HG02840 (cell line): Measurements from ENCODE around the gene TAS2R1.

ENCODE experiments used
- ATAC-seq: cut with Tn5 transposase; IDR thresholded peaks from one replicate; pipeline ENCODE4 v1.9.1; 2021; ENCODE audit warnings: mild to moderate bottlenecking, moderate library complexity, moderate number of reproducible peaks; ENCODE audit not compliant: unreplicated experiment, low FRiP score

The TAS2R1 gene

DNA sequence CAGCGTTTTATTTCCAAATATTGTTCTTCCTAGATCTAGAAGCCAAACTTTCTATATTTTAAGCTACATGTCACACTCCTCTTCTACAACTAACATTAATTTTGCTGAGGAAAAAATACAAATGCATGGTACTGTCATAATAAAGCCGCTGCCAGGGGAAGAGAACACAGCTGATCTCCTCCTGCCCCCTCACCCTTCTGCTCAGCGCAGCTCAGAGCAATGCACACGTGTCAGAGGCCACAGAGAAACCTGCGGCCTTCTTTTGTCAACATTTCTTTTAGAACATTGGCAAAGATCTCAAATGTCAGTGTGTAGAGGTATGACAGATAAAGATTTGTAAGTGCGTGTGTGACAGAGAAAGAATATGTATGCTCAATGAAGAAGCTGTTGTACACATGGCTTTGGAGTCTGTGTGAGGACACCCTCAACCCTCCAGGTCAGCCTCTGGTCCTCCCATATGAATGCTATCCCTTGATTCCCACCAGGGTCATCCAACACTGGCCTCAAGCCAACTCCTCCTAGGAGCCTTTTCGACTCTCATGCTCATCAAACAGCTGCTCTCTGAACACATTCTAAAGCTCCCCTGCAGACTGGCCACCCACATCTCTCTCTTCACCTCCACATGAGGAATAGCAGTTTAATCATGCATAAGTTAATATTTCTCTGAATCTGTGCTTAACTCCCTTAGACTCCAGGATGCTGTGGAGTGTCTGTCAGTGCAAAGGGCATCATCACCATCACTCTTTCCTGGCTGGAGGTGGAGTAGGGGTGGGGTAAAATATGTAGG lies 40.9 kb downstream of the TAS2R1 start:
- no peak for ATAC-seq

DNA sequence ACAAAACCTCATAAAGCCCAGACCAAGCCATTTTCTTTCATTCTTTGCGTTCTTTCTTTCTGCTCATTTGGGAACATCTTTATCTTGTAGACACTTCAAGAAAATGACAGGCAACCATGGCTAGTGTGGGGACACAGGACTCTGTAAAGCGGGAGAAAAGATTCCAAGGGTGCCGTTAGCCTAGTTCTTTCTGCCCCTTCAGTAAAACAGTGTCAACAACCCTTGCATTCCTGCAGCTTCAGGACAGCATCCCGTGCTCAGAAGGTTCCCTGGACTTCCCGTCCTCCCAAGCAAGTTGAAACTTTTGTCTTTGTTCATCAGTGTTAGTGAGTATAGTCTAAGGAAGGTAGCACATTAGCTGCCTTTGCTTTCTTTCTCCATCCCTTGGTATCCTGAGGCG lies 41.9 kb downstream of the TAS2R1 start:
- ATAC-seq, result no peak

- no peak for ATAC-seq
Measured at GRCh38 chr5:9587135-9587534, 43.0 kb downstream of the TAS2R1 start.

GRCh38 chr5:9582406-9582805 lies 47.7 kb downstream of the TAS2R1 start:
- no peak for ATAC-seq
